ACC112 (cell line): ENCODE data around the gene SYT10.

Experiments used
- H2AFZ ChIP-seq: fragments of 200-600 bp; sonication (generic); one replicate; pipeline ENCODE4 v1.6.0; 2017; ENCODE audit warnings: antibody characterized with exemption, low read length; ENCODE audit not compliant: unreplicated experiment
- H3K27ac ChIP-seq: fragments of 200-600 bp; sonication (generic); 2 replicates; pipeline ENCODE4 v1.5.1; 2014; ENCODE audit warnings: low read depth, mild to moderate bottlenecking, antibody characterized with exemption, low read length, moderate library complexity
- H3K27me3 ChIP-seq: fragments of 200-600 bp; sonication (generic); 2 replicates; pipeline ENCODE4 v1.6.1; 2014; ENCODE audit warnings: mild to moderate bottlenecking, antibody characterized with exemption, low read length, moderate library complexity, mixed read lengths; ENCODE audit not compliant: insufficient read depth
- H3K36me3 ChIP-seq: fragments of 200-600 bp; sonication (generic); 2 replicates; pipeline ENCODE4 v1.6.1; 2016; ENCODE audit warnings: mild to moderate bottlenecking, antibody characterized with exemption, low read length, moderate library complexity, mixed read lengths; ENCODE audit not compliant: insufficient read depth
- H3K4me1 ChIP-seq: fragments of 200-600 bp; sonication (generic); one replicate; pipeline ENCODE4 v1.6.1; 2016; ENCODE audit warnings: low read length, mixed read lengths; ENCODE audit not compliant: insufficient read depth, unreplicated experiment, control insufficient read depth
- H3K4me3 ChIP-seq: fragments of 200-600 bp; sonication (generic); 2 replicates; pipeline ENCODE4 v1.5.1; 2014; ENCODE audit warnings: mild to moderate bottlenecking, low read depth, low read length
- H3K79me2 ChIP-seq: fragments of 200-600 bp; sonication (generic); one replicate; pipeline ENCODE4 v1.6.0; 2016; ENCODE audit warnings: low read length; ENCODE audit not compliant: control insufficient read depth, unreplicated experiment, insufficient read depth

SYT10 gene, protein sequence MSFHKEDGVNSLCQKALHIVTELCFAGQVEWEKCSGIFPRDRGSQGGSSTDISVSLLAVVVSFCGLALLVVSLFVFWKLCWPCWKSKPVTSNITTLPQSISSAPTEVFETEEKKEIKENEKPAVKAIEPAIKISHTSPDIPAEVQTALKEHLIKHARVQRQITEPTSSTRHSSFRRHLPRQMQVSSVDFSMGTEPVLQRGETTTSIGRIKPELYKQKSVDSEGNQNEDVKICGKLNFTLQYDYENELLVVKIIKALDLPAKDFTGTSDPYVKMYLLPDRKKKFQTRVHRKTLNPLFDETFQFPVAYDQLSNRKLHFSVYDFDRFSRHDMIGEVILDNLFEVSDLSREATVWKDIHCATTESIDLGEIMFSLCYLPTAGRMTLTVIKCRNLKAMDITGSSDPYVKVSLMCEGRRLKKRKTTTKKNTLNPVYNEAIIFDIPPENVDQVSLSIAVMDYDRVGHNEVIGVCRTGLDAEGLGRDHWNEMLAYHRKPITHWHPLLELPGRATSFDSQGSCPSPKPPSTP

GRCh38 chr12:33439587-33440011 is at the start of gene SYT10:
TSS of gene SYT10 (minus strand) at chr12:33439819. CDS start at chr12:33439522, 297 bp downstream.
- peak within 1 kb of the TSS; percentile 94 for H3K4me3 ChIP-seq
- peak within 1 kb of the TSS; percentile 55 for H2AFZ ChIP-seq
- peaks cover 88% of the 10 kb centered on the region for H3K27me3 ChIP-seq

DNA sequence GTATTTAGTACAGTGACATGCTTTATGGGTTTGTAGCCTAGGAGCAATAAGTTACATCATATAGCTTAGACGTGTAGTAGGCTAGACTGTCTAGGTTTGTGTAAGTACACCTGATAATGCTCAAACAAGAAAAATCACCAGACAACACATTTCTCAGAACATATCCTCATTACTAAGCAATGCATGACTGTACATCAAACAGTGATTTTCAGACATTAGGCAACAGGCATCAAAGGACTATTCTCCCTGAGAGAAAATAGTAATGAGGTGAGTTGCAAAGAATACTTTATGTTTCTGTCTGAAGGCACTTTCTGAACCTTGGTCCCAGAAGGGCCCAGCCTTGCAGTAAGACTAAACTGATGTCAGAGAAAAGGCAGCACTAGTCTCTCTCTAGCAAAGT is 48.4 kb upstream of the SYT10 start:
- Histone ChIP-seq H3K79me2 (no peaks in the 10 kb centered on the region), H3K36me3 (no peaks in the 10 kb centered on the region), H3K27ac (no peak overlapping the region), H2AFZ (no peak overlapping the region), H3K27me3 (peaks cover 17% of the 10 kb centered on the region; the same call in 1 of the 2 replicates), H3K4me1 (no peaks in the 10 kb centered on the region), H3K4me3 (no peak overlapping the region)

More at GRCh38 chr12:33439587-33440011, at the start of gene SYT10:
- Histone ChIP-seq H3K79me2 (no peaks in the 10 kb centered on the region), H3K4me1 (no peaks in the 10 kb centered on the region), H3K36me3 (no peaks in the 10 kb centered on the region), H3K27ac (no peak within 1 kb of the TSS)

- Histone ChIP-seq H3K27me3 (peaks cover 21% of the 10 kb centered on the region; the same call in 1 of the 2 replicates), H2AFZ (no peak overlapping the region), H3K4me1 (no peaks in the 10 kb centered on the region), H3K27ac (no peak overlapping the region), H3K4me3 (no peak overlapping the region), H3K79me2 (no peaks in the 10 kb centered on the region), H3K36me3 (no peaks in the 10 kb centered on the region)
Measured at GRCh38 chr12:33486058-33486457, 46.4 kb upstream of the SYT10 start.

GRCh38 chr12:33484161-33484560 is 44.5 kb upstream of the SYT10 start:
- Histone ChIP-seq H3K27ac (no peak overlapping the region), H3K36me3 (no peaks in the 10 kb centered on the region), H3K4me1 (no peaks in the 10 kb centered on the region), H3K4me3 (no peak overlapping the region), H3K27me3 (peaks cover 21% of the 10 kb centered on the region; the same call in 1 of the 2 replicates), H3K79me2 (no peaks in the 10 kb centered on the region), H2AFZ (no peak overlapping the region)

DNA sequence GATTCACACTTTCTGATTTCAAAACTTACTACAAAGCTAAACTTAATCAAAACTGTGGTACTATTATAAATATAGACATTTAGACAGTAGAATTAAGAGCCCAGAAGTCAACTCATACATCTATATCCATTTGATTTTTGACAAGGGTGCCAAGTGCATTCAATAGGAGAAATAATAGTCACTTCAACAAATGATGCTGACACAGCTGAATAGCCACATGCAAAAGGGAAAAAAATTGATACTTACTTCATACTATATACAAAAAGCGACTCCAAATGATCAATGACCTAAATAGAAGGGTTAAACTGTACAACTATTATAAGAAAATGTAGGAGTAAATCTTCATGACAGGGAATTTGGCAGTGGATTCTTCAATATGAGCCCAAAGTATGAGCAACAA is 40.7 kb upstream of the SYT10 start:
- no peaks in the 10 kb centered on the region for H3K79me2 ChIP-seq
- no peaks in the 10 kb centered on the region for H3K4me1 ChIP-seq
- no peak overlapping the region for H2AFZ ChIP-seq
- no peak overlapping the region for H3K27ac ChIP-seq
- no peak overlapping the region for H3K4me3 ChIP-seq
- no peaks in the 10 kb centered on the region for H3K36me3 ChIP-seq
- peaks cover 21% of the 10 kb centered on the region; the same call in 1 of the 2 replicates for H3K27me3 ChIP-seq

GRCh38 chr12:33476058-33476457 is 36.4 kb upstream of the SYT10 start:
- Histone ChIP-seq H3K4me1 (no peaks in the 10 kb centered on the region), H3K36me3 (no peaks in the 10 kb centered on the region), H3K27me3 (no peaks in the 10 kb centered on the region), H3K79me2 (no peaks in the 10 kb centered on the region), H2AFZ (no peak overlapping the region), H3K4me3 (no peak overlapping the region), H3K27ac (no peak overlapping the region)

- H3K27me3 ChIP-seq, result no peaks in the 10 kb centered on the region
- H3K27ac ChIP-seq, result no peak overlapping the region
- no peaks in the 10 kb centered on the region for H3K36me3 ChIP-seq
- H3K4me3 ChIP-seq, result no peak overlapping the region
- H2AFZ ChIP-seq, result no peak overlapping the region
- no peaks in the 10 kb centered on the region for H3K79me2 ChIP-seq
- H3K4me1 ChIP-seq, result no peaks in the 10 kb centered on the region
Measured at GRCh38 chr12:33472299-33472698, 32.7 kb upstream of the SYT10 start.

DNA sequence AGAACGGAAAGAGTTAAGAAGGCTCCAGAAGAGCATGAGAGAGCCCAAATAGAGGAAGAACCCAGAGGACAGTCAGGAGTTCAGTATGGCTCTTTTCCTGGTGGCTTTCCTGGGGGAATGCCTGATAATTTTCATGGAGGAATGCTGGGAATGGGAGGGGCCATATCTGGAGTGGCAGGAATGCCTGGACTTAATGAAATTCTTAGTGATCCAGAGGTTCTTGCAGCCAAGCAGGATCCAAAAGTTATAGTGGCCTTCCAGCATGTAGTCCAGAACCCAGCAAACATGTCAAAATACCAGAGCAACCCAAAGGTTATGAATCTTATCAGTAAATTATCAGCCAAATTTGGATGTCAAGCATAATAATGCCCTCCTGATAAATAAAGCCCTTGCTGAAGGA is 15.5 kb upstream of the SYT10 start:
- no peak overlapping the region for H3K4me3 ChIP-seq
- no peak overlapping the region for H3K27ac ChIP-seq
- peaks cover 5% of the 10 kb centered on the region; the same call in 1 of the 2 replicates for H3K27me3 ChIP-seq
- no peaks in the 10 kb centered on the region for H3K79me2 ChIP-seq
- no peak overlapping the region for H2AFZ ChIP-seq
- no peaks in the 10 kb centered on the region for H3K4me1 ChIP-seq
- no peaks in the 10 kb centered on the region for H3K36me3 ChIP-seq

- H3K79me2 ChIP-seq, result no peaks in the 10 kb centered on the region
- H2AFZ ChIP-seq, result no peak overlapping the region
- H3K4me3 ChIP-seq, result no peak overlapping the region
- no peak overlapping the region for H3K27ac ChIP-seq
- peaks cover 5% of the 10 kb centered on the region for H3K27me3 ChIP-seq
- no peaks in the 10 kb centered on the region for H3K4me1 ChIP-seq
- no peaks in the 10 kb centered on the region for H3K36me3 ChIP-seq
Measured at GRCh38 chr12:33450480-33450879, 10.9 kb upstream of the SYT10 start.

GRCh38 chr12:33440477-33440876 is 858 bp upstream of the SYT10 start:
- no peak overlapping the region for H2AFZ ChIP-seq

More at GRCh38 chr12:33440477-33440876, 858 bp upstream of the SYT10 start:
- H3K36me3 ChIP-seq, result no peaks in the 10 kb centered on the region
- no peaks in the 10 kb centered on the region for H3K79me2 ChIP-seq
- no peak overlapping the region for H3K27ac ChIP-seq
- peaks cover 88% of the 10 kb centered on the region for H3K27me3 ChIP-seq
- H3K4me1 ChIP-seq, result no peaks in the 10 kb centered on the region
- no peak overlapping the region for H3K4me3 ChIP-seq
